Measurements from ENCODE around the gene PPM1K. TPM values are rescaled to one million over a fixed set of nuclear protein-coding genes. Genes with fewer than 3 reads are reported as not detected.

PPM1K gene
- polyA plus RNA-seq, 1 donor from 2014 or later: 177 TPM

DNA sequence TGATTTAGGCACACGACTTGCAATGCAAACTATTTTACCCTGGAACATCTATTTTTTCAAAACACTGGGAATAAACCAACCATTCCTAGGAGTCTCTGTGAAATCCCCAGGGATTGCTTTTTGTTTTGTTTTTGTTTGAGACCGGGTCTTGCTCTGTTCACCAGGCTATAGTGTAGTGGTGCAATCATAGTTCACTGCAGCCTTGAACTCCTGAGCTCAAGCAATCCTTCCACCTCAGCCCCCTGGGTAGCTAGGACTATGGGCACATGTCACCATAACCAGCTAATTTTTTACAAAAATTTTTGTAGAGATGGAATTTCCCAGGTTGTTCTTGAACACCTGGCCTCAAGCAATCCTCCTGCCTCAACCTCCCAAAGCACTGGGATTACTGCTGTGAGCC is 37.8 kb downstream of the PPM1K start:
- Histone ChIP-seq H3K27ac (ENCODE audit: low read length) (no peak overlapping the region), H3K36me3 (ENCODE audit: insufficient read depth, low read length) (no peaks in the 10 kb centered on the region), H3K9ac (ENCODE audit: low read length) (no peak overlapping the region), H3K79me2 (replicated peaks; ENCODE audit: insufficient read depth, low read length) (no peaks in the 10 kb centered on the region), H3F3A (ENCODE audit: insufficient read depth, low read length, poor library complexity, severe bottlenecking) (no peaks in the 10 kb centered on the region), H3K9me2 (ENCODE audit: insufficient read depth, low read length) (no peaks in the 10 kb centered on the region), H3K27me3 (ENCODE audit: insufficient read depth, low read depth, low read length) (no peaks in the 10 kb centered on the region), H3K4me2 (ENCODE audit: low read length) (no peak overlapping the region), H3K9me3 (ENCODE audit: low read length) (no peaks in the 10 kb centered on the region), H3K4me3 (ENCODE audit: low read length) (no peak overlapping the region), H4K20me1 (ENCODE audit: insufficient read depth) (no peaks in the 10 kb centered on the region), H2AFZ (ENCODE audit: low read depth, low read length) (no peak overlapping the region)
- TF ChIP-seq, protein P1, sequence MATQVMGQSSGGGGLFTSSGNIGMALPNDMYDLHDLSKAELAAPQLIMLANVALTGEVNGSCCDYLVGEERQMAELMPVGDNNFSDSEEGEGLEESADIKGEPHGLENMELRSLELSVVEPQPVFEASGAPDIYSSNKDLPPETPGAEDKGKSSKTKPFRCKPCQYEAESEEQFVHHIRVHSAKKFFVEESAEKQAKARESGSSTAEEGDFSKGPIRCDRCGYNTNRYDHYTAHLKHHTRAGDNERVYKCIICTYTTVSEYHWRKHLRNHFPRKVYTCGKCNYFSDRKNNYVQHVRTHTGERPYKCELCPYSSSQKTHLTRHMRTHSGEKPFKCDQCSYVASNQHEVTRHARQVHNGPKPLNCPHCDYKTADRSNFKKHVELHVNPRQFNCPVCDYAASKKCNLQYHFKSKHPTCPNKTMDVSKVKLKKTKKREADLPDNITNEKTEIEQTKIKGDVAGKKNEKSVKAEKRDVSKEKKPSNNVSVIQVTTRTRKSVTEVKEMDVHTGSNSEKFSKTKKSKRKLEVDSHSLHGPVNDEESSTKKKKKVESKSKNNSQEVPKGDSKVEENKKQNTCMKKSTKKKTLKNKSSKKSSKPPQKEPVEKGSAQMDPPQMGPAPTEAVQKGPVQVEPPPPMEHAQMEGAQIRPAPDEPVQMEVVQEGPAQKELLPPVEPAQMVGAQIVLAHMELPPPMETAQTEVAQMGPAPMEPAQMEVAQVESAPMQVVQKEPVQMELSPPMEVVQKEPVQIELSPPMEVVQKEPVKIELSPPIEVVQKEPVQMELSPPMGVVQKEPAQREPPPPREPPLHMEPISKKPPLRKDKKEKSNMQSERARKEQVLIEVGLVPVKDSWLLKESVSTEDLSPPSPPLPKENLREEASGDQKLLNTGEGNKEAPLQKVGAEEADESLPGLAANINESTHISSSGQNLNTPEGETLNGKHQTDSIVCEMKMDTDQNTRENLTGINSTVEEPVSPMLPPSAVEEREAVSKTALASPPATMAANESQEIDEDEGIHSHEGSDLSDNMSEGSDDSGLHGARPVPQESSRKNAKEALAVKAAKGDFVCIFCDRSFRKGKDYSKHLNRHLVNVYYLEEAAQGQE (IDR thresholded peaks at IDR 0.05; ENCODE audit: borderline replicate concordance): no peak
- TF ChIP-seq RAD21 (conservative IDR thresholded peaks at IDR 0.05) (no peak), MXI1 (conservative IDR thresholded peaks at IDR 0.05; ENCODE audit: poor library complexity, severe bottlenecking) (no peak), POLR2AphosphoS5 (IDR thresholded peaks at IDR 0.05) (no peak), TAF1 (IDR thresholded peaks at IDR 0.05; ENCODE audit: low read depth) (no peak), EZH2 (IDR thresholded peaks at IDR 0.05; ENCODE audit: borderline replicate concordance, insufficient read depth, low read length, poor library complexity, severe bottlenecking) (no peak)
- TF ChIP-seq, protein P2, sequence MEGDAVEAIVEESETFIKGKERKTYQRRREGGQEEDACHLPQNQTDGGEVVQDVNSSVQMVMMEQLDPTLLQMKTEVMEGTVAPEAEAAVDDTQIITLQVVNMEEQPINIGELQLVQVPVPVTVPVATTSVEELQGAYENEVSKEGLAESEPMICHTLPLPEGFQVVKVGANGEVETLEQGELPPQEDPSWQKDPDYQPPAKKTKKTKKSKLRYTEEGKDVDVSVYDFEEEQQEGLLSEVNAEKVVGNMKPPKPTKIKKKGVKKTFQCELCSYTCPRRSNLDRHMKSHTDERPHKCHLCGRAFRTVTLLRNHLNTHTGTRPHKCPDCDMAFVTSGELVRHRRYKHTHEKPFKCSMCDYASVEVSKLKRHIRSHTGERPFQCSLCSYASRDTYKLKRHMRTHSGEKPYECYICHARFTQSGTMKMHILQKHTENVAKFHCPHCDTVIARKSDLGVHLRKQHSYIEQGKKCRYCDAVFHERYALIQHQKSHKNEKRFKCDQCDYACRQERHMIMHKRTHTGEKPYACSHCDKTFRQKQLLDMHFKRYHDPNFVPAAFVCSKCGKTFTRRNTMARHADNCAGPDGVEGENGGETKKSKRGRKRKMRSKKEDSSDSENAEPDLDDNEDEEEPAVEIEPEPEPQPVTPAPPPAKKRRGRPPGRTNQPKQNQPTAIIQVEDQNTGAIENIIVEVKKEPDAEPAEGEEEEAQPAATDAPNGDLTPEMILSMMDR (IDR thresholded peaks at IDR 0.05; ENCODE audit: poor library complexity, severe bottlenecking): no peak

DNA sequence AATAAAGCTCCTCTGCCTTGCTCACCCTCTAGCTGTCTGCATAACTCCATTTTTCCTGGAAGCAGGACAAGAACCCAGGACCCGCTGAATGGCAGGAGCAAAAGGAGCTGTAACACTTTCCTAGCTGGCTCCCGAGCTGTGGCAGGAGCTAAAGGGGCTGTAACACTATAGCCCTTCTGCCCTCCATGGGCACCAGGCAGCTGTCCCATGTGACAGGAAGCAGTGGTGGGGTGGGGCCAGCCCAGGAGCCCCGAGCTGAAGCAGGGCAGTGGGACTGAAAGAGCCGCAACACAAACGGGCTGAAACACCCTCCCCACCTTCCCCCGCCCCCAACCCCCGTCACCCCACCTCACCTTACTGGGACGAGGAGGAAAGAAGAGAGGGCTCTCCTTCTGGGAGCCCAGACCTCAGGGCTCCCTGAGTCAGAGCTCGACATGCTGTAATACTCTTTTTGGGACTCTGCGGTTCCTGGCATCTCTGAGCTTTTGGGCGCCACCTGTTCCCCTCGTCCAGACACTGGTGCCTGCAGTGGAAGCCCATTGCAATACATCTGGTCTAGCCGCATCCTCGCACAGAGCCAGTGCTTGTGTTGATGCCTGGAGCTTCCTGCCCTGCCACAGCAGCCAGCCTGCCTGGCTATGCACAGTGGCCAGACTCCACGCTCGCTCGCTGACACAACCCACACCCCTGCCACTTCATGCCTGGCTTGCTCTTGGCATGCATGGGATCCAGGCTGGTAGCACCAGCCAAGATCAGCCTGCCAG is 39.4 kb downstream of the PPM1K start:
- H3K9ac ChIP-seq (ENCODE audit: low read length): no peak overlapping the region
- no peak overlapping the region for H3K27ac ChIP-seq (ENCODE audit: low read length)
- no peaks in the 10 kb centered on the region for H3K9me2 ChIP-seq (ENCODE audit: insufficient read depth, low read length)
- no peak overlapping the region for H2AFZ ChIP-seq (ENCODE audit: low read depth, low read length)
- H3K36me3 ChIP-seq (ENCODE audit: insufficient read depth, low read length): no peaks in the 10 kb centered on the region
- no peaks in the 10 kb centered on the region for H4K20me1 ChIP-seq (ENCODE audit: insufficient read depth)
- no peaks in the 10 kb centered on the region for H3K27me3 ChIP-seq (ENCODE audit: insufficient read depth, low read depth, low read length)
- no peak overlapping the region for H3K4me2 ChIP-seq (ENCODE audit: low read length)
- H3K4me3 ChIP-seq (ENCODE audit: low read length): no peak overlapping the region
- H3K9me3 ChIP-seq (ENCODE audit: low read length): no peaks in the 10 kb centered on the region
- no peaks in the 10 kb centered on the region for H3F3A ChIP-seq (ENCODE audit: insufficient read depth, low read length, poor library complexity, severe bottlenecking)
- TF ChIP-seq MXI1 (conservative IDR thresholded peaks at IDR 0.05; ENCODE audit: poor library complexity, severe bottlenecking): no peak
- H3K79me2 ChIP-seq (replicated peaks; ENCODE audit: insufficient read depth, low read length): no peaks in the 10 kb centered on the region

DNA sequence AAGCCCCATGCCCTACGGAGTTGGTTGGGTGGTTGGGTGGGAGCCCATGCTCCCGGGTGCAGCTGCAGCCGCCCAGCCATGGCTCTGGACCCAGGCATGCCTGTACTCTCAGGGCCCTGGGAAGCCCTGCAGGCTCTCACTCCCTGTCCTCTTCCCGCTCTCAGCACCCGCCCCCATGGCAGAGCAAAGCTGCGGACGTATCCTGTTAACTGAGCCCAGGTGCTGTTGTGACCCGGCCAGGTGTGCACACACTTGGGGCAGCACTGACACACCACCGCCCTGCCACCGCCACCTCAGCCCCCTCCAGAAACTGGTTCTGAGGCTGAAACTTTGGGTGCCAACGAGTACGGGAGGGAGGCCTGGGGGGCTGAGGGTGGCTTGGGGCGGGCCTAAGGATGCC is 40.3 kb downstream of the PPM1K start:
- Histone ChIP-seq H3K79me2 (replicated peaks; ENCODE audit: insufficient read depth, low read length) (no peaks in the 10 kb centered on the region), H3K9me2 (ENCODE audit: insufficient read depth, low read length) (no peaks in the 10 kb centered on the region), H3K27ac (ENCODE audit: low read length) (no peak overlapping the region), H3K27me3 (ENCODE audit: insufficient read depth, low read depth, low read length) (no peaks in the 10 kb centered on the region), H3K4me3 (ENCODE audit: low read length) (no peak overlapping the region), H3K9me3 (ENCODE audit: low read length) (no peaks in the 10 kb centered on the region), H3K9ac (ENCODE audit: low read length) (no peak overlapping the region), H4K20me1 (ENCODE audit: insufficient read depth) (no peaks in the 10 kb centered on the region), H3K4me2 (ENCODE audit: low read length) (no peak overlapping the region), H2AFZ (ENCODE audit: low read depth, low read length) (no peak overlapping the region), H3K36me3 (ENCODE audit: insufficient read depth, low read length) (no peaks in the 10 kb centered on the region), H3F3A (ENCODE audit: insufficient read depth, low read length, poor library complexity, severe bottlenecking) (no peaks in the 10 kb centered on the region)
- TF ChIP-seq TAF1 (IDR thresholded peaks at IDR 0.05; ENCODE audit: low read depth): no peak
- TF ChIP-seq EZH2 (IDR thresholded peaks at IDR 0.05; ENCODE audit: borderline replicate concordance, insufficient read depth, low read length, poor library complexity, severe bottlenecking): no peak
- TF ChIP-seq, protein P1 (IDR thresholded peaks at IDR 0.05; ENCODE audit: borderline replicate concordance): no peak
- TF ChIP-seq SMC3 (conservative IDR thresholded peaks at IDR 0.05; ENCODE audit: poor library complexity): no peak
- TF ChIP-seq, protein P2 (IDR thresholded peaks at IDR 0.05; ENCODE audit: poor library complexity, severe bottlenecking): no peak
- no peak for TF ChIP-seq MXI1 (conservative IDR thresholded peaks at IDR 0.05; ENCODE audit: poor library complexity, severe bottlenecking)
- no peak for TF ChIP-seq RAD21 (conservative IDR thresholded peaks at IDR 0.05)
- no peak for TF ChIP-seq EP300 (conservative IDR thresholded peaks at IDR 0.05; ENCODE audit: poor library complexity, severe bottlenecking)
- TF ChIP-seq POLR2AphosphoS5 (IDR thresholded peaks at IDR 0.05): no peak
